ENCODE data around the gene ITGAL.

DNA sequence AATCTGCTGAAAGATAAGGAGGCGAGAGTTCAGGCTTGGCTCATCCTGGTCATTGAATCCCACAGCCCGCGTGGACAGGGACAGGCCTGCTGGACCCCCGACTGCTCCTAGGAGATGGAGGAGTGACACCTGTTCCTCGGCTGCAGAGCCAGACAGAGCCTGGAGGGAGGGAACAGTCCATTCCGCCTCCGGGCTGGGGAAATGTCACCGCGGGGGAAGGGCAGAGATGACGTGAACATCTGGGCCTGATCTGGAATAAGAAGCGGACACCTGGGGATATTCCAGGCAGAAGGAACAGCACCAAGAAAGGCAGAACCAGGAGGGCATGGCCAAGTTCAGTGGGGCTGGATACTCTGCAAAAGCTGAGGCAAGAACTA is 60.6 kb downstream of the ITGAL start:
- no peak for TF ChIP-seq POLR2A (IDR thresholded peaks at IDR 0.05; ENCODE audit: low read length)
- TF ChIP-seq GATA1 (IDR thresholded peaks at IDR 0.05; ENCODE audit: low read depth, low read length), result no peak
